Measurements from ENCODE around the gene ALAD.

- TF ChIP-seq TEAD2 (tag; IDR thresholded peaks at IDR 0.05) (no peak), TRIM24 (IDR thresholded peaks at IDR 0.05) (no peak), EP300 (IDR thresholded peaks at IDR 0.05; ENCODE audit: low read length) (no peak), RBM39 (optimal IDR thresholded peaks at IDR 0.05; ENCODE audit: low read depth, low read length) (no peak), ZNF224 (CRISPR knock-in tag; IDR thresholded peaks at IDR 0.05) (no peak), TCF7 (IDR thresholded peaks at IDR 0.05; ENCODE audit: borderline replicate concordance) (no peak), HMGXB4 (CRISPR knock-in tag; IDR thresholded peaks at IDR 0.05) (no peak), USF2 (CRISPR knock-in tag; IDR thresholded peaks at IDR 0.05) (no peak), BCL6 (CRISPR knock-in tag; IDR thresholded peaks at IDR 0.05) (no peak), ZNF561 (CRISPR knock-in tag; conservative IDR thresholded peaks at IDR 0.05) (no peak)
Measured at GRCh38 chr9:113403646-113404045, 2.6 kb upstream of the ALAD start.
